ENCODE measurements around the gene FMR1. TPM values are rescaled to one million over a fixed set of nuclear protein-coding genes. Genes with fewer than 3 reads are reported as not detected.

FMR1 gene
- total and polyA plus RNA-seq, 2 donors (not counting 3 experiments of a cell fraction or from before 2014, with no cell fraction given): 8.8 to 36.4 TPM

DNA sequence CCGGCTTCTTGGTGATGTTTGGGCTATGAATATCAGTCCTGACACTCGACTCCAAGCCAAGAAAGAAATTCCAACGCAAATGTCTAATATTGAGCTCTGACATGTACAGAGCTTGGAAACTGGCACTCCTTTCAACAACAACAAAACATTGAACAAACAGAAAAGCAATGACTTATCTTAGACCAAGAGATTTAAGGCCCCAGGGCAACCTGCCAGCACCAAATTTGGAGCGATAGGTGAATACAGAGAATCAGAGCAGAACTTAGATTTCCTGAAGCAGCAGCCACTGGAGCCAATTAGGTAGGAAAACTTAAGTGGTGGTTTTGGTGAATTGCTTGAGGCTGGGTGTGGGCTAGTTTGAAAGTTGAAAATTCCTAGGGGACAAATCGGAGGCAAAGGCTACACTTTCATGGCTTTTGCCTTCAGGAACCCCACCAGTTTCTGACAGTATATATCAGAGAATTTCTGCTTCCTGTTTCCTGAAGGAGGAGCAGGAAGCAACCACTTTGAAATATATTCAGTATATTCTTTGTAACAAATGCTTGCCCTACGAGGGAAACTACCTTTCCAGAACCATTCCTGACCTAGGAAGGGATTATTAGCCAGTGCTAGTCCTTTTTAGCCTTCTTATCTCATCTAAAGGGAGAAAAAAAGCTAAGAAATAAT is 10.1 kb upstream of the FMR1 start:
- Histone ChIP-seq H3K4me3 (replicated peaks in 1 of 3; ENCODE audit: insufficient read depth in 1 of 3, low read depth in 1 of 3, low read length in 3 of 3) (no peak overlapping the region), H3K9me1 (replicated peaks; ENCODE audit: control insufficient read depth, extremely low read depth, insufficient read depth, low read length) (no peaks in the 10 kb centered on the region), H3K27ac (ENCODE audit: insufficient read depth, low read depth, low read length) (no peak overlapping the region), H3K9me3 (replicated peaks; ENCODE audit: control insufficient read depth, insufficient read depth, low read length) (no peaks in the 10 kb centered on the region), H3K79me2 (ENCODE audit: control insufficient read depth, insufficient read depth, low read length) (no peaks in the 10 kb centered on the region), H4K20me1 (replicated peaks; ENCODE audit: control insufficient read depth, extremely low read depth, insufficient read depth, low read length) (no peaks in the 10 kb centered on the region), H3K4me1 (ENCODE audit: control insufficient read depth, extremely low read depth, insufficient read depth, low read length) (no peaks in the 10 kb centered on the region), H2AFZ (ENCODE audit: low read depth, low read length) (no peak overlapping the region), H3K27me3 (ENCODE audit: control insufficient read depth in 2 of 2, insufficient read depth in 2 of 2, low read length in 2 of 2) (no peaks in the 10 kb centered on the region), H3K9ac (replicated peaks; ENCODE audit: extremely low read depth, insufficient read depth, low read length) (no peak overlapping the region), H3K36me3 (ENCODE audit: control insufficient read depth in 2 of 2, extremely low read depth in 1 of 2, insufficient read depth in 2 of 2, low read length in 2 of 2) (no peaks in the 10 kb centered on the region), H3K4me2 (ENCODE audit: insufficient read depth, low read length) (no peak overlapping the region)
- dilution Hi-C loops (cut with MboI; ENCODE audit: extremely low pct_ligation_motif_present, low sequenced_read_pairs): no loop called here
- ChIA-PET CTCF (no interaction called here), POLR2A (no interaction called here)
- FAIRE-seq: no peak
- intact Hi-C loops (cut with micrococcal nuclease): no loop called here
- no TSS peak for BruUV-seq (replicated peaks)
- DNase-seq (ENCODE audit: low read depth, low spot score): no peak
- TF ChIP-seq JUN (IDR thresholded peaks at IDR 0.05; ENCODE audit: borderline replicate concordance, insufficient read depth, insufficient read length, low read depth): no peak
- no peak for TF ChIP-seq GATA2 (IDR thresholded peaks at IDR 0.05; ENCODE audit: insufficient read depth, insufficient read length, low read depth, low read length)
- TF ChIP-seq POLR2A (IDR thresholded peaks at IDR 0.05; ENCODE audit: low read depth, low read length): no peak
- no peak for TF ChIP-seq FOS (IDR thresholded peaks at IDR 0.05; ENCODE audit: borderline replicate concordance, insufficient read depth, low read length)
- TF ChIP-seq, protein P1, sequence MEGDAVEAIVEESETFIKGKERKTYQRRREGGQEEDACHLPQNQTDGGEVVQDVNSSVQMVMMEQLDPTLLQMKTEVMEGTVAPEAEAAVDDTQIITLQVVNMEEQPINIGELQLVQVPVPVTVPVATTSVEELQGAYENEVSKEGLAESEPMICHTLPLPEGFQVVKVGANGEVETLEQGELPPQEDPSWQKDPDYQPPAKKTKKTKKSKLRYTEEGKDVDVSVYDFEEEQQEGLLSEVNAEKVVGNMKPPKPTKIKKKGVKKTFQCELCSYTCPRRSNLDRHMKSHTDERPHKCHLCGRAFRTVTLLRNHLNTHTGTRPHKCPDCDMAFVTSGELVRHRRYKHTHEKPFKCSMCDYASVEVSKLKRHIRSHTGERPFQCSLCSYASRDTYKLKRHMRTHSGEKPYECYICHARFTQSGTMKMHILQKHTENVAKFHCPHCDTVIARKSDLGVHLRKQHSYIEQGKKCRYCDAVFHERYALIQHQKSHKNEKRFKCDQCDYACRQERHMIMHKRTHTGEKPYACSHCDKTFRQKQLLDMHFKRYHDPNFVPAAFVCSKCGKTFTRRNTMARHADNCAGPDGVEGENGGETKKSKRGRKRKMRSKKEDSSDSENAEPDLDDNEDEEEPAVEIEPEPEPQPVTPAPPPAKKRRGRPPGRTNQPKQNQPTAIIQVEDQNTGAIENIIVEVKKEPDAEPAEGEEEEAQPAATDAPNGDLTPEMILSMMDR (IDR thresholded peaks at IDR 0.05; ENCODE audit: extremely low read depth in 1 of 2, insufficient read depth in 1 of 2, low read depth in 1 of 2, low read length in 2 of 2): no peak
- TF ChIP-seq, protein P2, sequence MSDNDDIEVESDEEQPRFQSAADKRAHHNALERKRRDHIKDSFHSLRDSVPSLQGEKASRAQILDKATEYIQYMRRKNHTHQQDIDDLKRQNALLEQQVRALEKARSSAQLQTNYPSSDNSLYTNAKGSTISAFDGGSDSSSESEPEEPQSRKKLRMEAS (IDR thresholded peaks at IDR 0.05; ENCODE audit: insufficient read depth, insufficient read length): no peak
- TF ChIP-seq EZH2 (IDR thresholded peaks at IDR 0.05; ENCODE audit: borderline replicate concordance, low read depth, low read length, severe bottlenecking): no peak
- no peak for TF ChIP-seq POLR2AphosphoS5 (IDR thresholded peaks at IDR 0.05; ENCODE audit: insufficient read depth, low read depth, low read length)
- no peak for TF ChIP-seq MYC (IDR thresholded peaks at IDR 0.05; ENCODE audit: low read depth, low read length)
